ENCODE data around the gene BTD.

DNA sequence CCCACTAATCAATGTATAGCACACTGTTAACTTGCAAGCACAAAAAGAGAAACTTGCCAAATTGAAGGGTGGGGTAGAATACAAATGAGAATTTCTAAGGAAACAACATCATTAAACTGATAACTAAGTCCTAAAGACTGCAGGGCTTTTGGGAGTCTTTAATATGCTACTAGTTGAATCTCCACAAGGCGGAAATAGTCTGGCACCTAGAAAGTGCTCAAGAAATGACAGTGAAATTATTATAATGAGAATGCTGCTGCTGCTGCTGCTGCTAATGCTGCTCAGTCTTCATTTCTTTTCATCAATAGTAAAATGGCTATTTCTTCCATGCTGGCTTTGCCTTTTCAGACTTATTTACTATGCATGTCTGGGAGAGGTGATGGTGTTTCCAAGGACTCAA is 91.8 kb downstream of the BTD start:
- TF ChIP-seq, protein P1, sequence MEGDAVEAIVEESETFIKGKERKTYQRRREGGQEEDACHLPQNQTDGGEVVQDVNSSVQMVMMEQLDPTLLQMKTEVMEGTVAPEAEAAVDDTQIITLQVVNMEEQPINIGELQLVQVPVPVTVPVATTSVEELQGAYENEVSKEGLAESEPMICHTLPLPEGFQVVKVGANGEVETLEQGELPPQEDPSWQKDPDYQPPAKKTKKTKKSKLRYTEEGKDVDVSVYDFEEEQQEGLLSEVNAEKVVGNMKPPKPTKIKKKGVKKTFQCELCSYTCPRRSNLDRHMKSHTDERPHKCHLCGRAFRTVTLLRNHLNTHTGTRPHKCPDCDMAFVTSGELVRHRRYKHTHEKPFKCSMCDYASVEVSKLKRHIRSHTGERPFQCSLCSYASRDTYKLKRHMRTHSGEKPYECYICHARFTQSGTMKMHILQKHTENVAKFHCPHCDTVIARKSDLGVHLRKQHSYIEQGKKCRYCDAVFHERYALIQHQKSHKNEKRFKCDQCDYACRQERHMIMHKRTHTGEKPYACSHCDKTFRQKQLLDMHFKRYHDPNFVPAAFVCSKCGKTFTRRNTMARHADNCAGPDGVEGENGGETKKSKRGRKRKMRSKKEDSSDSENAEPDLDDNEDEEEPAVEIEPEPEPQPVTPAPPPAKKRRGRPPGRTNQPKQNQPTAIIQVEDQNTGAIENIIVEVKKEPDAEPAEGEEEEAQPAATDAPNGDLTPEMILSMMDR (conservative IDR thresholded peaks at IDR 0.05; ENCODE audit: low read depth in 2 of 2), result no peak
- TF ChIP-seq CREB1 (CRISPR knock-in tag; IDR thresholded peaks at IDR 0.05; ENCODE audit: low read depth) (no peak), JUNB (IDR thresholded peaks at IDR 0.05; ENCODE audit: unreplicated experiment) (no peak), EZH2phosphoT487 (IDR thresholded peaks at IDR 0.05; ENCODE audit: unreplicated experiment) (no peak), POLR2AphosphoS5 (IDR thresholded peaks at IDR 0.05; ENCODE audit: low read depth) (no peak)
- TF ChIP-seq, protein P2, sequence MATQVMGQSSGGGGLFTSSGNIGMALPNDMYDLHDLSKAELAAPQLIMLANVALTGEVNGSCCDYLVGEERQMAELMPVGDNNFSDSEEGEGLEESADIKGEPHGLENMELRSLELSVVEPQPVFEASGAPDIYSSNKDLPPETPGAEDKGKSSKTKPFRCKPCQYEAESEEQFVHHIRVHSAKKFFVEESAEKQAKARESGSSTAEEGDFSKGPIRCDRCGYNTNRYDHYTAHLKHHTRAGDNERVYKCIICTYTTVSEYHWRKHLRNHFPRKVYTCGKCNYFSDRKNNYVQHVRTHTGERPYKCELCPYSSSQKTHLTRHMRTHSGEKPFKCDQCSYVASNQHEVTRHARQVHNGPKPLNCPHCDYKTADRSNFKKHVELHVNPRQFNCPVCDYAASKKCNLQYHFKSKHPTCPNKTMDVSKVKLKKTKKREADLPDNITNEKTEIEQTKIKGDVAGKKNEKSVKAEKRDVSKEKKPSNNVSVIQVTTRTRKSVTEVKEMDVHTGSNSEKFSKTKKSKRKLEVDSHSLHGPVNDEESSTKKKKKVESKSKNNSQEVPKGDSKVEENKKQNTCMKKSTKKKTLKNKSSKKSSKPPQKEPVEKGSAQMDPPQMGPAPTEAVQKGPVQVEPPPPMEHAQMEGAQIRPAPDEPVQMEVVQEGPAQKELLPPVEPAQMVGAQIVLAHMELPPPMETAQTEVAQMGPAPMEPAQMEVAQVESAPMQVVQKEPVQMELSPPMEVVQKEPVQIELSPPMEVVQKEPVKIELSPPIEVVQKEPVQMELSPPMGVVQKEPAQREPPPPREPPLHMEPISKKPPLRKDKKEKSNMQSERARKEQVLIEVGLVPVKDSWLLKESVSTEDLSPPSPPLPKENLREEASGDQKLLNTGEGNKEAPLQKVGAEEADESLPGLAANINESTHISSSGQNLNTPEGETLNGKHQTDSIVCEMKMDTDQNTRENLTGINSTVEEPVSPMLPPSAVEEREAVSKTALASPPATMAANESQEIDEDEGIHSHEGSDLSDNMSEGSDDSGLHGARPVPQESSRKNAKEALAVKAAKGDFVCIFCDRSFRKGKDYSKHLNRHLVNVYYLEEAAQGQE (IDR thresholded peaks at IDR 0.05; ENCODE audit: unreplicated experiment), result no peak
